Activated CD8-positive, alpha-beta memory T cell treated with anti-CD3 and anti-CD28 coated beads, Interleukin-2, amount 50 U/mL, for 24 hours (primary cell): ENCODE data around the gene SEPTIN12.
"Not testable (repeated sequence)": the region's sequence is repeated elsewhere in the genome, so short reads cannot be mapped to it uniquely, and the experiment has no call there.

Experiments
- DNase-seq: peaks from one replicate; pipeline ENCODE4 v3.0.0-alpha.2; 2020; ENCODE audit errors: extremely low read depth

The SEPTIN12 gene

DNA sequence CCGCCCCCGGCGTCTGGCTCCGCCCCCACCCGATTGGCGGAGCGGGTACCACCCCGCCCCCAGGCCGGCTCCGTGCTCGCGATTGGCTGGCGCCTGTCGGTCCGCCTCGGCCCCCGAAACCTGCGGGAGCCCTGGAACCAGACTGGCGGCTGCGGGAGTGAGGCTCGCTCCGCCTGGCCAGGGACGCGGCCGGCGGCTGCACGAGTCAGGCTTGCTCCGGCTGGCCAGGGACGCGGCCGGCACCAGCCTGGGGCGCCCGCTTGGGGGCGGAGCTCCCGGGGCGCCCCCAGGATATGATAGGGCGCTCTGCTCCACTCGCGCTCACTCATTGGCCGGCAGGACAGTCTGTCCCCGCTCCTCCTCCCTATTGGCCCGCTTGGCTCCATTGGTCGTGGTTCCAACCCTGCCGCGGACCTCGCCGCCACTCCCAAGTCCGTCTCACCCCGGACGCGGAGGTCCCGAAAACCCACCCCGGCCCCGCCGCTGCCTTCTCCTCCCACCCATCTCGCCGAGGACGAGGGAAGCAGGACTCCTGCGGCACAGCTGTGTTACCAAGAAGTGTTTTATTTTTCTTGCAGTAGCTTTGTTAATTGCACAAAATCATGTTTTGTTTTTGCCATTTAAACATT, 14.6 kb upstream of the SEPTIN12 start:
- peak; percentile 63 for DNase-seq

DNA sequence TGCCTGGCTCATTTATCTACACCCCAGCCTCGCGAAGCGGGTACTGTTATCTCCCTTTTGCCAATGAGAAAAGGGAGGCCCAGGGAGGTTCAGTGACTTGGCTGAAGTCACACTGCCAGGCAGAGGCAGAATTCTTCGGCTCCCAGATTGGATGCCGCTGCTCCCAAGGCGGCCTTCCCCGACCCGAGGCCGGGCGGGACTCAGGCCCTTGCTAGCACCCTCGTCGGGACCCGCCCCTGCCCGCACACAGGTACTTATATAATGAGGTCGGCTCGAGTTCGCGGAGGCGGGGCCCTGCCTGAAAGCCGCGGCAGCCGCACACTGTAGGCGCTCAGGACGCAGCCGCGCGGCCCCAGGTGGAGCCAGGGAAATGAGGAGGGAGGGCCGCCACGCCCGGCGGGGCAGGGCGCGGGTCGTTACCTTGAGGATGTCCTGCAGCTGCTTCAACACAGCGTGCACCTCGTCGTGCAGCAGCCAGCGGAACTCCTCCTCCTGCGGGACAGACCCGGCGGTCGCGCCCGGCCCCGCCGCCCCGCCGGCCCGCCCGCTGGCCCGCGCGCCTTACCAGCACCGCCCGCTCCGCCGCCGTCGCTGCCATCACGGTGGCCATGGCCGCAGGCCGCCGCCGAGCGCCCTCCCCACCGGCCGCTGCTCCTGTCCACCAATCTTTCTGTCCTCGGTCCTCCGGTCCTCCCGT, 14.0 kb upstream of the SEPTIN12 start, which contains the start of gene ROGDI:
Gene ROGDI, minus strand, starts transcription at position 672 of the 697 bp plus-strand sequence. Its CDS starts 62 bp downstream, at position 610.
- peak; percentile 47 for DNase-seq

DNA sequence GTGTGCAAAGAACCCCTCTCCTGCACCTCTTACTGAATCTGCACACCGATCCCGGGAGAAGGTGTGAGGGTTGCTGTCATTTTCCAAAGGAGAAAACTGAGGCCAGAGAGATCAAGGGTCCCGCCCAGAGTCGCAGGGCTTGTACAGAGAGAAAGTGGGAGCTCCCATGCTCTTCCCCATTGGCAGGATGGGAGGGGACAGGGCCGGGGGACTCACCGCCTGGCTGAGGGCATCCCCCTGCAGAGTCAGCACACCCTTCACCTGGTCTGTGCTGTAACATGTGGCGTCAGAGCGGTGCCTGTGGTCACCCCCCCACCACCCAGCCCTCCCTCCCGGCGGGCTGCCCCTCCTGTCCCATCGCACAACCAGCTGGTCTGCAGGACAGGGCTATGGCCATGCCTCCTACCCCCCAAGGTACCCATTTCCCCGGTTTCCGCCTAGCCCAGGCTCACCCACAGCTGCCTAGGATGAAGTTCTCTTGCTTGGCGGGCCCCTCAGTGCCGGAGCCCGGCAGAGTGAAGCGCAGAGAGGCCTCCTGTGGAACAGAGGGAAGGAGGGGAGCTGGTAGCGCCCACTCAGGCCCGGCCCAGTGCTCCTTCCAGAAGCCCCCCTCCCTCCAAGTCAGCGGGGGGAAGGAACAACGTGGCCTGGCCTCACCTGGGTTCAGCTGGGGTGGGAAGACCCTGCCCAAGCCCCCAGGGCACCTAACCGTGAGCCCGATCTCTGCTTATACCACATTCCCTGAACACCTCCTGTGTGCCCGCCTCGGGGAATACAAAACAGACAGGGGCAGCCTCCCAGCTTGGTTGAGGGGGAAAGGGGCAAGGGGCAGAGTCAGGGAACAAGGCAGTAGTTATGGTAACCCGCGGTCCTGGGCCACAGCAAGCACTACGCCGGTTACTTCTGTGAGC, 13.2 kb upstream of the SEPTIN12 start:
- DNase-seq = no peak

DNA sequence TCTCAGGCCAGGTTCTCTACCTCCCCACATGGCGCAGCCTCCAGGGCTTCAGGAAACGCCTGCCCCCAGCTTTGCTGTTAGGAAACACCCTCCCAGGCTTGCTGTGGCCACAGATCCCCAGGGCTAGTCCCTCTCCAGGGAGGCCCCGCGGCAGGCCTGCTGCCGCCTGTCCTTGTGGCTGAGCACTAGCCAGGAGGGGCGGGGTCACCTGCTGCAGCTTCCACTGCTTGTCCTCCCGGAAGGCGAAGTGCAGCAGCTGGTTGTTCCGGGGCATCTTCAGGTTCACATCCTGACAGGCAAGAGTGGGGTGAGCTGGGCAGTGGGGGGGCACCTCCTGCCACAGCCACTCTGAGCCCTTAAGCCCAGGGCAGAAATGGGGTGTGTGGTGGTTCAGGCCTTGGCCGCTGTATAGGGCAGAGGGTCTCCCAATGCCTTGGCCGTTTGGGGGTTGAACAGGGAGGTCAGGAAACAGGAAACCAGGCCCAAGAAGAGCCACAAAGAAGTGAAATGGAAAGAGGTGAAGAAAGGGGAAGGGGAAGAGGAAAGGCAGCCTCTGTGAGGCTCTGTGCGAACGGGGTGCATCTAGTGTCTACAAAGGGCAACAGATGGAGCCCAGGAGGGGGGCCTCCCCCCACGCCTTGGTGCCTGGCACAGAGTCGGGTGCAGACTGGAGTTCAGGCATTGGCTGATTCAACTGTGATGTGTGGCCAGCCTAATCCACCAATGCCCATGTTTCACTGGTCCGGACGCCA, 12.3 kb upstream of the SEPTIN12 start:
- no peak for DNase-seq

DNA sequence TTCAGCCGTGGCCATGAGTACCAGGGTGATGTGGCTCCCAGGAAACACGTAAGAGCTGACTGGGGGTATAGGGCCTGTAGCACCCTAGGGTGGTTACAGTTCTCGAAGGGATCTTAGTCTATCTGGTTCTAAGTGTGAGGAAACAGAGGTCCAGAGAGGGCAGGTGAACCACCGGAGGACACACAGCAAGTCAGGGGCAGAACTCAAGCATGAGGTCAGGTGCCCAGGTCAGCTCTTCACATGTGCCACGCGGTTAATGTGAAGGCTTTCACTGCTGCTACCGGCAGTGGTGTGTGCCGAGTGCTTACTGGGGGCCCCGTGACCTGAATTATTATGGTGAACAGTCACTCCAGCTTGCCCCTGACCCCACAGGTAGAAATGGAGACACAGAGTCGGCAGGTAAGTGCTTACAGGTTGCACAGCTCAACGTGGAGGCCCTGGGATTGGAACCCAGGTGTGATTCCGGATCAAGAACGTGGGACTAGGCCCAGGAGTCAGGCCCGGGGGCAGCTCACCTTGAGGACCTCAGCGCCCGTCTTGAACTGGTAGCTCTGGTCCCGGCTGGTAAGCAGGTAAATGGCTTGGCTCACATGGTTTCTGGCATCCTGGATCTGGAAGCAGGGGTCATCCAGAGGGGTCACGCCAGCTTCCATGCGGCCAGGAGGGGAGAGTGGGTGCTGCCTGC, 11.2 kb upstream of the SEPTIN12 start:
- DNase-seq = no peak

DNA sequence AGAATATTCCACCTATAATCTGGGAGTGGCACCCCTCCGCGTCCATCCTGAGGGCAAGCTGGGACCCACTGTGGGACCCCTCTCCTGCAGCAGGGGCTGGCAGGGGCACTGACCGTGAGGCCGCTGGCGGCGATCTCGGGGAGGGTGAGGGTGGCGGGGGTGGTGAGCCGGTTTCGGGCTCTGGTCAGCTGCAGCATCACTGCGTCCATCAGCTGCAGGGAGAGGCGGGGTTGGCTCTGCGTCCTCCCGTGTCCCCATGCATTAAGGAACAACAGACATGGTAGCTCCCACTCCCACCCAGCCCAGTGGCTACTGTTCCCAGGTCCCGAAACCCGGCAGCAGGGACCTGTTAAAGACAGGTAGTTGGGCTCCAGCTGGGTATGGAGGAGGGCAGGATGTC, 10.3 kb upstream of the SEPTIN12 start:
- DNase-seq = no peak

DNA sequence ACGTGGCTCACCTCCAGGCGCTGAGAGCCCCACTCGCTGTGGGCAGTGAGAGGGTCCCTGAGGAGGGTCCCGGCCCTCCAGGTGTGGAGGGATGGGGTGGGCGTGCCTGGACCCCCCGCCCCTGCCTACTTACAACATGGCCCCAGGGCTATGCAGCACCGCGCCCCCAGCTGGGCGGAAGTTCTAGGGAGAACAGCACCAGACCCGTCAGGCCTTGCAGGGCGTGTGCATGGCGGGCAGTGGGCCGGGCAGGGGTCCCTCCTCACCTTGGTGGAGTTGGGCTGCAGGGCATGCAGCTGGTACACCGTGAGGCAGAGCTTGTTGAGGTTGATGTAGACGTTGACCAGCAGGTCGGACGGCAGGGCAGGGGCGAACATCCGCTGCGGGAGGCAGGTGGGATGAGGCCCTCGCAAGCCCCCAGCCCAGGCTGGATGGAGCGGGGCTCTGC, 9.7 kb upstream of the SEPTIN12 start:
- DNase-seq = no peak

DNA sequence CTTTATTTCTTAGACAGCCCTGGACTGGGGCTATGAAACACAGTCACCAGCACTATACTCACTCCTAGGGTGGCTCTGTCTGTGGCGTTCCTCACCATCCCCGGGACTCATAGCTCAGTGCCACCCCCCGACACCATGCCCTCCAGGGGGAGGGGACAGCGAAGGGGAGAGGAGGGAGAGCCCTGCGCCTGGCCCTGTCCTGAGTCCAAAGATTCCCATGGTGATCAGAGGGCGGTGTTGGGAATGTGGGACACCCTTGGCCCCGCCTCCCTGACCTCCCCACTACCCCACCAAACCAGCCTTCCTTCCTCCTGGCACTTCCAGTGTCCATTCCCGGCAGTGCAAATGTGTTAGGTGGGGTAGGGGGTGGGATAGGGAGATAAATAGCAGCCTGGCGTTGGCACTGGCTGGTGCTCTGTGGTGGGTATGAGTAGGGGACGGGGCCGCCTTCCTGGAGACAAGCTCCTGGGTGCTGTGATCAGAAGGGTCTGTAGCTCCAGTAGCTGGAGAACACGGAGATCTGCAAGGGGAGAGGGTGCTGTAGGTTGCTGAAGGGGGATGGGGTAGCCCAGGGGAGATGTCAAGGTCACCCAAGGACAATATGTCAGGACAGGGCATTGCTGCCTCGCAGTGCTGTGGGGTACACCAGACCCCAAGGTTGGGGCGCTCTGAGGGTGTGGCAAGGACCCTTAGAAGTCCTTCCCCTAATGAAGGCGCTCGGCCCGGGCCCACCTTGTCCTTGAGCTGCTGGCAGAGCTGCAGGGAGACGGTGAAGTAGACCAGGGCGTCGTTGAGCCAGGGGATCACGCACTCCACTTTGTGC, 9.0 kb upstream of the SEPTIN12 start:
- no peak for DNase-seq

DNA sequence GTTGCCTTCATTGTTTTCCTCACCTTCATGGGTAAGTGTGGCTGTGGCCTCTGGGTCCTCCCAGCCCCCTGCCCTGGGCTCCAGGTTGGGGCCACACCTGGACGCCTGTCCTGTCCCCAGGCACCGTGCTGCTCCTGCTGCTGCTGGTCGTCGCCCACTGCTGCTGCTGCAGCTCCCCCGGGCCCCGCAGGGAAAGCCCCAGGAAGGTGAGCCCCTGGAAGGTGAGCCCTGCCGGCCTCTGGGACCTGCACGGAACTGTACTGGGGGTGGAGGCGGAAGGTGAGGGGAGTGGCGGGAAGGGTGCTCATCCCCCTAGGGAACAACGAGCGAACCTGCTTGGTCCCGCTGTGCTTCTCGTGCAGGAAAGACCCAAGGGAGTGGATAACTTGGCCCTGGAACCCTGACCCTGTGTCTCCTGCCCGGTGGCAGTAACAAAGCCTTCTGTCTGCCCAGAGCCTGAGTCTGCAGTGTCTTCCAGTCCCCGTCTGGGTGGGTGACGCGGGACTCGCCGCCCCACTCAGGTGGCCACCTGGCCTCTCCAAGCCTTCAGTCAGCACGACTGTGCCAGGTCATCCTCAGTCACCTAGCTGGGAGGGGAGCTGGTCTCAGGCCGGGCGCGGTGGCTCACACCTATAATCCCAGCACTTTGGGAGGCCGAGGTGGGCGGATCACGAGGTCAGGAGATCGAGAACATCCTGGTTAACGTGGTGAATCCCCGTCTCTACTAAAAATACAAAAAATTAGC, 7.9 kb upstream of the SEPTIN12 start:
- DNase-seq = no peak

DNA sequence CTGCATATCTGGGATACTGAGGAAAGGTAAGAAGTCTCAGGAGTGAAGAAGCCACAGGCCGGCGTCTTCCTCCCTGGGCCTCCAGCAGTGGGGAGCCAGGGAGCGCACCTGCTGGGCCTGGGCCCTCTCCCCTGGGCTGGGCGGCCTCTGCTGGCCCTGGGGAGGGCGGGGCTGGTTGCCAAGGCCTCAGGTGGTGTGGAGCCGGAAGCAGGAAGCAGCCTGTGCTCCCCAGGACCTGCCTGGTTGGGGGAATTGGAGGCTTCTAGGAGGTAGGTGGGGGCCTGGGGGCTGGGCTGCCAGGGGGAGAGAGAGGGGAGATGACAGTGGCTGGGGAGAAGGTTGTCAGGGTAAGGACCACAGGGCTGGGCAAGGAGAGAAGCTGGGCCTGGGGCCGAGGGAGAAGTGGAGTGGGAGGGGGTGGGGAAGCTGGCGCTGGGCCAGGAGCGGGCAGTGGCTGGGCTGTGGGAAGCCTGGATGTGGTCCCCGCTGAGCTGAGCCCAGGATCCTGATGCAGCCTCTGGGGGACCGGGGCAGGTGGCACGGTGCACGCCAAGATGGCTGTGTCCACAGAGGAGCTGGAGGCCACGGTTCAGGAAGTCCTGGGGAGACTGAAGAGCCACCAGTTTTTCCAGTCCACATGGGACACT, 7.2 kb upstream of the SEPTIN12 start, which contains the start of gene SMIM22:
Gene SMIM22, plus strand, starts transcription at position 189 of the 647 bp plus-strand sequence. Its CDS starts 366 bp downstream, at position 555.
- DNase-seq = no peak

DNA sequence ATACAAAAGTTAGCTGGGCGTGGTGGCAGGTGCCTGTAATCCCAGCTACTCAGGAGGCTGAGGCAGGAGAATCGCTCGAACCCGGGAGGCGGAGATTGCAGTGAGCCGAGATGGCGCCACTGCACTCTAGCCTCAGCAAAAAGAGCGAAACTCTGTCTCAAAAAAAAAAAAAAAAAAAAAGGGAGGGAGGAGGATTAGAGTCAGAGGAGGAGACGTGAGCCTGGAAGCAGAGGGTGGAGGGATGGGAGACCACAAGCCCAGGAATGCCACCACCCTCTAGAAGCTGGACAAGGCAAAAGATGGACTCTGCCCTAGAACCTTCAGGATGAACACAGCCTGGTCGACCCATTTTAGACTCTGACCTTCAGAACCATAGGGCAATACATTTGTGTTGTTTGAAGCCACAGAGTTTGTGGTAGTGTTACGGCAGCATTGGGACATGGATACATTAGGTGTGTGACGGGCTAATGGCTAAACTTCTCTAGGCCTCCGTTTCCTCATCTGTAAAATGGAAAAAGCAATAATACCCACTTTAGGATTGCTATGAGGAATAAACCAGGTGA, 4.9 kb upstream of the SEPTIN12 start:
- no peak for DNase-seq

DNA sequence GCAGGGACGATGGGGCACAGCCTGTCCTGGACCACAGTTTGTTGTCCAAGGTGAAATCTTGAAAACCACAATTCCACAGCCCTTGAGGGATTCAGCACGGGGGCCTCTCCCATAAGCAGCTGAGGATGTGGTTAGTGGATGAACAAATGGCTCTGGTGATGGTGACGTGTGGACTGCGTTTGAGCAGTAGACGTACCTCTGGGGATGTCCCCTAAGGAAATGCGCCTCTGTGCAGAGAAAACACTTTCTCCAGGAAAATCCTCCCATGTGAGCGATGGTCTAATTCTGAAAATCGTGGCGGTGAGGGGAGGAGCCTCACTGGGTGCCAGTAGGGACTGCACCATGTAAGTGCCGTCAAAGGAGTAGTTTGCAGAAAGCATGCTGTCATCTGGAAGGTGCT, 2.7 kb upstream of the SEPTIN12 start:
- no peak for DNase-seq

DNA sequence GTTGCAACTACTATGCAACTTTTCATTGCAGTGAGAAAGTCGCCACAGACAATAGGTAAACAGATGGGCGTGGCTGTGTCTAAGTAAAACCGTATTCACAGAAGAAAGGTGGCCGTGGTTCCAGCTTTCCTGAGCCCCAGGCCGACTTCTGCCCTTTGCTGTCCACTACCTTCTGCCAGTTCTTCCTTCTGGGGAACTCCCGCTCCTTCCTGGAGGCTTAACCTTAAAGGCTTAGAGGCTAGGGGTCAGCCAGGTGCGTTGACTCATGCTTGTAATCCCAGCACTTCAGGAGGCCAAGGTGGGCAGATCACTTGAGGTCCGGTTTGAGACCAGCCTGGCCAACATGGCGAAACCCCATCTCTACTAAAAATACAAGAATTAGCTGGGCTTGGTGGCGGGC, 2.1 kb upstream of the SEPTIN12 start:
- DNase-seq = no peak

DNA sequence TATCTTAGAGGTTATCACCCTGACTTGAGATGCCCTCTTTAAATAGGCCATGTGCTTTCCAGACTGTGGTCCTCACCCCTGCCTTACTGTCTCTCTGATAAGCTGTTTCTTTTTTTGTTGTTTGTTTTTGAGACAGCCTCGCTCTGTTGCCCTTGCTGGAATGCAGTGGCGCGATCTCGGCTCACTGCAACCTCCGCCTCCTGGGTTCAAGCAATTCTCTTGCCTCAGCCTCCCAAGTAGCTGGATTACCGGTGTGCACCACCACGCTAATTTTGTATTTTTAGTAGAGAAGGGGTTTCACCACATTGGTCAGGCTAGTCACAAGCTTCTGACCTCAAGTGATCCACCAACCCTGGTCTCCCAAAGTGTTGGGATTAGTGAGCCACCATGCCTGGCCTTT, 765 bp upstream of the SEPTIN12 start:
- DNase-seq = no peak

DNA sequence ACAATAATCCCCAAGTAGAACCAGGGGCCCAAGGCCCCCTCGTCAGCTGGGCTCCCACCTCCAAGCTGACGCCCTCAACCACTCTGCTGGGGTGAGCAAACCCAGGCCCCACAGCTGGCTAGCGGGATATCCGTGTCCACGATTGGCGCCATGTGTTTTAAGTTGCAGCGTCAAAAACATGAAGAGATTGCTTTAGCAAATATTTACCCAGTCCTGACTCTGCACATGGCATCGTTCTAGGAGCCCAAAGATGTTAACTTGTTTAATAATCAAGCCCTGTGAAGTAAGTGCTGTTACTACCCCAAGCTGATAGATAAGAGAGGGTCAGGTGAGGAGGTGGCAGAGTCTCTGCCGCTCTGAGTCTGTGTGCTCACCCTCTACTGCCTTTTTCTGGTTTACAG, 344 bp upstream of the SEPTIN12 start:
- no peak for DNase-seq

DNA sequence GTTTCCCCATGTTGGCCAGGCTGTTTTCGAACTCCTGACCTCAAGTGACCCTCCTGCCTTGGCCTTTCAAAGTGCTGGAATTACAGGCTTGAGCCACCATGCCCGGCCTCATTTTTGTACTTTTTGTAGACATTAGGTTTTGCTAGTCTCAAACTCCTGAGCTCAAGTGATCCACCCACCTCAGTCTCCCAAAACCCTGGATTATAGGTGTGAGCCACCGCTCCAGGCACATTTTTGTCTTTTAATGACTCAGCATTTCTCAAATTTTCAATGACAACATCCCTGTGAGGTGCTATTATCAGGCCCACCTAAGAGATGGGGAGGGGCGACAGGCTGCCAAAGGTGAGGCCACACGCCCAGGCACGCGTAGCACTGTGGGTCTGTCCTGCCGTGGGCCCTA, 1.1 kb downstream of the SEPTIN12 start:
- DNase-seq = no peak

DNA sequence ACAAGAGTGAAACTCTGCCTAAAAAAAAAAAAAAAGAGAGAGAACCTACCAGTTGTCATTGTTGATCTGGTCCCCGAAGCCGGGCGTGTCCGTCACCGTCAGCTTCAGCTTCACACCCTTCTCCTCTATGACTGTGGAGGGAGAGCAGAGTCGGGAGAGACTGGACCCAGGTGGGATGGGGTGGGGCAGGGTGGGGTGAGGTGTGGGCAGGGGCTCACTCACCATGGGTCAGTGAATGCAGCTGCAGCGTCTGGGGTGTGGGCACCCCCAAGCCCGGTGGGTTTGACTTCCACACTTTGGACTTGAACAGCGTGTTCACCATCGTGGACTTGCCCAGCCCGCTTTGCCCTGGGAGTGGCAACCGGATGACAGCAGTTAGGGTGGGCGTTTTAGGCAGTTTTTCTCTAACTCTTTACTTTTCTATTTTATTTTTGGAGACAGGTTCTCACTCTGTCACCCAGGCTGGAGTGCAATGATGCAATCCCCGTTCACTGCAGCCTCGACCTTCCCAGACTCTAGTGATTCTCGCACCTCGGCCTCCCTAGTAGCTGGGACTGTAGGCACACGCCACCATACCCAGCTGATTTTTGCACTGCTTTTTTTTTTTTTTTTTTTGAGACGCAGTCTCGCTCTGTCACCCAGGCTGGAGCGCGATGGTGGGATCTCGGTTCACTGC, 2.2 kb downstream of the SEPTIN12 start:
- DNase-seq = no peak

DNA sequence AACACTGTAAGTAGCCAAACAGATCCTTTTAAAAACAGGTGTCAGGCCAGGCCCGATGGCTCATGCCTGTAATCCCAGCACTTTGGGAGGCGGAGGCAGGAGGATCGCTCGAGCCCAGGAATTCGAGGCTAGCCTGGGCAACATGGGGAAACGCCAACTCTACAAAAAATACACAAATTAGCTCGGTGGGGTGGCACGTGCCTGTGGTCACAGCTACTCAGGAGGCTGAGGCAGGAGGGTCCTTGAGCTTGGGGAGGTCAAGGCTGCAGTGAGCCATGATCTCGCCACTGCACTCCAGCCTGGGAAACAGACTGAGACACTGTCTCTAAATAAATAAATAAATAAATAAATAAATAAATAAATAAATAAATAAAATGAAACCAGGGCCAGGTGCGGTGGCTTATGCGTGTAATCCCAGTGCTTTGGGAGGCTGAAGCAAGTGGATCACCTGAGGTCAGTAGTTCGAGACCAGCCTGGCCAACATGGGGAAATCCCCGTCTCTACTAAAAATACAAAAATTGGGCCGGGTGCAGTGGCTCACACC, 3.6 kb downstream of the SEPTIN12 start:
- DNase-seq = not testable (repeated sequence)
